ENCODE results near the gene DBNDD2.

DBNDD2 gene

GRCh38 chr20:45426320-45427016 lies 18.4 kb downstream of the DBNDD2 start:
- Histone ChIP-seq H3K36me3 (ENCODE audit: control insufficient read depth, insufficient read depth, low read length) (no peaks in the 10 kb centered on the region), H3K4me2 (ENCODE audit: low read length) (no peak overlapping the region)
- TF ChIP-seq, protein P1, sequence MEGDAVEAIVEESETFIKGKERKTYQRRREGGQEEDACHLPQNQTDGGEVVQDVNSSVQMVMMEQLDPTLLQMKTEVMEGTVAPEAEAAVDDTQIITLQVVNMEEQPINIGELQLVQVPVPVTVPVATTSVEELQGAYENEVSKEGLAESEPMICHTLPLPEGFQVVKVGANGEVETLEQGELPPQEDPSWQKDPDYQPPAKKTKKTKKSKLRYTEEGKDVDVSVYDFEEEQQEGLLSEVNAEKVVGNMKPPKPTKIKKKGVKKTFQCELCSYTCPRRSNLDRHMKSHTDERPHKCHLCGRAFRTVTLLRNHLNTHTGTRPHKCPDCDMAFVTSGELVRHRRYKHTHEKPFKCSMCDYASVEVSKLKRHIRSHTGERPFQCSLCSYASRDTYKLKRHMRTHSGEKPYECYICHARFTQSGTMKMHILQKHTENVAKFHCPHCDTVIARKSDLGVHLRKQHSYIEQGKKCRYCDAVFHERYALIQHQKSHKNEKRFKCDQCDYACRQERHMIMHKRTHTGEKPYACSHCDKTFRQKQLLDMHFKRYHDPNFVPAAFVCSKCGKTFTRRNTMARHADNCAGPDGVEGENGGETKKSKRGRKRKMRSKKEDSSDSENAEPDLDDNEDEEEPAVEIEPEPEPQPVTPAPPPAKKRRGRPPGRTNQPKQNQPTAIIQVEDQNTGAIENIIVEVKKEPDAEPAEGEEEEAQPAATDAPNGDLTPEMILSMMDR (IDR thresholded peaks at IDR 0.05) = no peak

DNA sequence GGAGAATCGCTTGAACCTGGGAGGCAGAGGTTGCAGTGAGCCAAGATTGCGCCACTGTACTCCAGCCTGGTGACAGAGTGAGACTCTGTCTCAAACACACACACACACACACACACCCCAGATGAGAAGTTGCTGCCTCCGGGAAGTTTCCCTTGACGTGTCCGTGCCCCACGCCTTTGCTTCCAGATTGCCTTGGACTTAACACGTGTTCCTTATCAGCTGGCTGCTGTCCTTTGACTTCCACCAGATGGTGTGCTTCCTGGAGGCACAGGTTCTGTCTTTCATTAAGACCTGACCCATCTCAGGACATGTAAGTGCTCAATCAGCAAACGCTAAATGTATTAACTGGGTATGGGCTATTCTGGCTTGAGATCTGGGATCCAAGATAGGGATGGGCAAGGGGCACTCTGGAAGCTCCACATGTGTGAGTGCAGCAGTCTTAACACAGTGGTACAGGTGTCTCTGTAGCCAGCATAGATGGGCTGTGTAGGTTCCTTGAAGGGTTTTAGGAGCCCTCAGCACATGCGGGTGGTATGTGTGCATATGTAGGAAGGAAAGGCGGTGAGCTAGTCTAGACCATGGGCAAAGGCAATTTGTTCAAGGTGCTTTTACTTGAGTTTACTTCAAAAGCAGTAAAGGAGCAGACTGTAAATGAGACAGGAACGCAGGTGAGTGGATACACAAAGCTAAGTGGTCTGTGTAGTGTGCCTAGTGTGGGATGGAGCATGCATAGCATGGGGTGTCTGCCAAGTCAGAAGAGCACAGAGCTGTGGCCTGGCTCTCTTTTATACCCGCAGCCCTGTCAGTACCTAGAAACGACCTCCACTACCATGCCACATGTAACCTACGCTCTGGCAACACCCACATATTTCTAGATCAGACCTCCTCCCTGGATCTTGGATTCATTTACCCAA lies 19.4 kb downstream of the DBNDD2 start:
- Histone ChIP-seq H3K27ac (no peak overlapping the region), H3K36me3 (ENCODE audit: control insufficient read depth, insufficient read depth, low read length) (no peaks in the 10 kb centered on the region), H3K4me3 (ENCODE audit: low read depth, low read length) (no peak overlapping the region)

More at GRCh38 chr20:45426320-45427016, 18.4 kb downstream of the DBNDD2 start:
- no peak overlapping the region for H3K9ac ChIP-seq
- no peak overlapping the region for H3K27ac ChIP-seq
- H3K27me3 ChIP-seq (ENCODE audit: control insufficient read depth, insufficient read depth, low read length) = no peaks in the 10 kb centered on the region
- H3K4me1 ChIP-seq = no peaks in the 10 kb centered on the region
- H3K9me3 ChIP-seq (ENCODE audit: control insufficient read depth, low read length) = no peaks in the 10 kb centered on the region
- no peak overlapping the region for H3K4me3 ChIP-seq (ENCODE audit: low read depth, low read length)
- no peak overlapping the region for H2AFZ ChIP-seq
- H3K79me2 ChIP-seq = no peaks in the 10 kb centered on the region

GRCh38 chr20:45429618-45430017 lies 21.5 kb downstream of the DBNDD2 start:
- Histone ChIP-seq H3K4me2 (ENCODE audit: low read length) (no peak overlapping the region), H2AFZ (no peak overlapping the region), H3K9ac (no peak overlapping the region), H3K9me3 (ENCODE audit: control insufficient read depth, low read length) (no peaks in the 10 kb centered on the region), H3K27ac (no peak overlapping the region), H3K4me3 (ENCODE audit: low read depth, low read length) (no peak overlapping the region), H3K36me3 (ENCODE audit: control insufficient read depth, insufficient read depth, low read length) (no peaks in the 10 kb centered on the region), H3K27me3 (ENCODE audit: control insufficient read depth, insufficient read depth, low read length) (no peaks in the 10 kb centered on the region), H3K4me1 (no peaks in the 10 kb centered on the region), H3K79me2 (no peaks in the 10 kb centered on the region)
- TF ChIP-seq, protein P1 (IDR thresholded peaks at IDR 0.05) = no peak

More for the DNA sequence above, 19.4 kb downstream of the DBNDD2 start:
- no peak overlapping the region for H3K9ac ChIP-seq
- no peaks in the 10 kb centered on the region for H3K27me3 ChIP-seq (ENCODE audit: control insufficient read depth, insufficient read depth, low read length)
- H3K9me3 ChIP-seq (ENCODE audit: control insufficient read depth, low read length) = no peaks in the 10 kb centered on the region
- H3K4me1 ChIP-seq = no peaks in the 10 kb centered on the region
- TF ChIP-seq, protein P1 (IDR thresholded peaks at IDR 0.05) = no peak
- H3K79me2 ChIP-seq = no peaks in the 10 kb centered on the region
- H2AFZ ChIP-seq = no peak overlapping the region
- no peak overlapping the region for H3K4me2 ChIP-seq (ENCODE audit: low read length)

- TF ChIP-seq, protein P1 (IDR thresholded peaks at IDR 0.05) = no peak
- peaks cover 2% of the 10 kb centered on the region for H3K4me1 ChIP-seq
- no peak overlapping the region for H3K4me3 ChIP-seq (ENCODE audit: low read depth, low read length)
- no peaks in the 10 kb centered on the region for H3K9me3 ChIP-seq (ENCODE audit: control insufficient read depth, low read length)
- H3K36me3 ChIP-seq (ENCODE audit: control insufficient read depth, insufficient read depth, low read length) = no peaks in the 10 kb centered on the region
- H3K79me2 ChIP-seq = no peaks in the 10 kb centered on the region
- H3K27ac ChIP-seq = no peak overlapping the region
- no peak overlapping the region for H3K9ac ChIP-seq
- no peak overlapping the region for H2AFZ ChIP-seq
- H3K27me3 ChIP-seq (ENCODE audit: control insufficient read depth, insufficient read depth, low read length) = no peaks in the 10 kb centered on the region
- no peak overlapping the region for H3K4me2 ChIP-seq (ENCODE audit: low read length)
Observed at GRCh38 chr20:45432294-45432693, 24.2 kb downstream of the DBNDD2 start.

Measured in parathyroid adenoma (tissue), 2 donors.